ENCODE data around the gene ARF6. TPM values are rescaled to one million over a fixed set of nuclear protein-coding genes. Genes with fewer than 3 reads are reported as not detected.
A peak's percentile ranks its signal among the peaks of the same experiment; 100 is the strongest.

ARF6 gene
- polyA plus RNA-seq, 2 of the 4 experiments (the other 2 are of a cell fraction) = 33.3 to 54.8 TPM

DNA sequence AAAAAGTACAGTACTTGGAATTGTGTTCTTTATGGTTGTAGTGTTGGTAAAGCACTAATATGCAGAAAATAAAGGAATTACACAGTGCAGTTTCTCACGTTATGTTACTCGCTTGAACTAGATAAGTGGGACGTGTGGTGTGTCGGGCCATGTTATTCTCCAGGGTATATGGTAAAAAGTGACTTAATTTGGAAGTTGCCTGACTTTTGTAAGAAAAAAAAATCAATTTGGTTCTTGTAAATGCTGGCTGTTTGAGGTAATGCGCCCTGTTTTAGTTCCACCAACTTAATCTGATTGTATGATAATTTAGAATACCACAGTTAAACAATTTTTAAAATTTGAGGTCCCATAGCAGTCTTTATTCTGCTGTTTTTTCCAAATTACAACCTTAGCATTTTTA lies 4.1 kb downstream of the ARF6 start (continued):
- no peak for TF ChIP-seq CHD2 (IDR thresholded peaks at IDR 0.05; ENCODE audit: low read length, partially characterized antibody)

GRCh38 chr14:49897414-49897813 lies 4.5 kb downstream of the ARF6 start:
- no peak for FAIRE-seq
- WGBS (ENCODE audit: missing lambda C conversion rate) = 13% methylated on average over 1 of the region's 1 CpG
- no peak for ATAC-seq
- H3K27ac ChIP-seq = peak overlapping the region in 1 of 2 experiments; percentile 96; a peak in 2 of 6 replicates
- TF ChIP-seq BCL3 (IDR thresholded peaks at IDR 0.05) (no peak), MAFK (IDR thresholded peaks at IDR 0.05; ENCODE audit: partially characterized antibody) (peak; percentile 65), MYC (IDR thresholded peaks at IDR 0.05; ENCODE audit: borderline replicate concordance, low read length) (no peak), ZSCAN20 (CRISPR knock-in tag; IDR thresholded peaks at IDR 0.05) (no peak), ZFP36 (IDR thresholded peaks at IDR 0.05; ENCODE audit: borderline replicate concordance, partially characterized antibody) (no peak), ESRRA (IDR thresholded peaks at IDR 0.05; ENCODE audit: borderline replicate concordance, low read length) (no peak), CHD4 (IDR thresholded peaks at IDR 0.05; ENCODE audit: borderline replicate concordance) (no peak)
- TF ChIP-seq, protein P1, sequence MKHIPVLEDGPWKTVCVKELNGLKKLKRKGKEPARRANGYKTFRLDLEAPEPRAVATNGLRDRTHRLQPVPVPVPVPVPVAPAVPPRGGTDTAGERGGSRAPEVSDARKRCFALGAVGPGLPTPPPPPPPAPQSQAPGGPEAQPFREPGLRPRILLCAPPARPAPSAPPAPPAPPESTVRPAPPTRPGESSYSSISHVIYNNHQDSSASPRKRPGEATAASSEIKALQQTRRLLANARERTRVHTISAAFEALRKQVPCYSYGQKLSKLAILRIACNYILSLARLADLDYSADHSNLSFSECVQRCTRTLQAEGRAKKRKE (CRISPR knock-in tag; IDR thresholded peaks at IDR 0.05; ENCODE audit: low read depth) = no peak
- ChIA-PET POLR2A (no interaction called here), CTCF (interaction anchor here (1.0 to 1.3 kb wide), 2 partner anchors 18 to 207 kb away, joined by 3 to 4 read pairs; no protein-coding TSS in a partner anchor)
- H3K9me3 ChIP-seq = no peaks in the 10 kb centered on the region
- H3K4me2 ChIP-seq = peak overlapping the region; percentile 78
- peaks cover 38% of the 10 kb centered on the region for H3K4me1 ChIP-seq
- peak overlapping the region; percentile 67; the same call in 1 of the 3 replicates for H3K4me3 ChIP-seq
- no peak for DNase-seq (ENCODE audit: low read depth in 1 of 2, low spot score in 1 of 2)

DNA sequence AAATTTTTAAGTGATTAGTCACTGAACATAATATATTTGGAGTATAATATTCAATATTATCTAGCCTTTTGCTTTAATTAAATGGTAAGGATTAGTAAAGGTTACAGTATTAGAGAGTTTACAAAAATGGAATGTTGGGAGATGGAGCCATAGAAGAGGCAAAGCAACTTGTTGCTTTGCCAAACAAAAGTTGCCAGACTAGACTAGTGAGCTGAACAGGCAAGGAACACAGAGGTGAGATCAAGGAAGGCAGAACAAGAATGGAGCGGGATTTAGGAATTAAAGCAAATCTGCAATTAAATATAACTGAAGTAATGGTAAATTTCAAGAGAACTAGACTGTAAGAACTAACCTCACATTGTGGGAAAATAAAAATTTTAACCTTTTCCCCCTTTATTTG lies 5.1 kb downstream of the ARF6 start:
- H3K4me2 ChIP-seq = peak overlapping the region; percentile 78
- no peak for TF ChIP-seq TFCP2L1 (CRISPR knock-in tag; IDR thresholded peaks at IDR 0.05)
- no peak for TF ChIP-seq ZFP36 (IDR thresholded peaks at IDR 0.05; ENCODE audit: borderline replicate concordance, partially characterized antibody)
- peak overlapping the region; percentile 70 to 96; a peak in 4 of 6 replicates for H3K27ac ChIP-seq
- DNase-seq (ENCODE audit: low read depth in 1 of 2, low spot score in 1 of 2) (no peak), ATAC-seq (no peak), FAIRE-seq (no peak)
- H3K4me3 ChIP-seq = peak overlapping the region; percentile 6; the same call in 1 of the 3 replicates
- WGBS (ENCODE audit: missing lambda C conversion rate) = 76% methylated on average over 1 of the region's 1 CpG
- peaks cover 39% of the 10 kb centered on the region for H3K4me1 ChIP-seq
- POLR2A ChIA-PET = no interaction called here
- H3K9me3 ChIP-seq = no peaks in the 10 kb centered on the region
- CTCF ChIA-PET = interaction anchor here (1.0 to 1.3 kb wide), 2 partner anchors 18 to 207 kb away, joined by 3 to 4 read pairs; no protein-coding TSS in a partner anchor

DNA sequence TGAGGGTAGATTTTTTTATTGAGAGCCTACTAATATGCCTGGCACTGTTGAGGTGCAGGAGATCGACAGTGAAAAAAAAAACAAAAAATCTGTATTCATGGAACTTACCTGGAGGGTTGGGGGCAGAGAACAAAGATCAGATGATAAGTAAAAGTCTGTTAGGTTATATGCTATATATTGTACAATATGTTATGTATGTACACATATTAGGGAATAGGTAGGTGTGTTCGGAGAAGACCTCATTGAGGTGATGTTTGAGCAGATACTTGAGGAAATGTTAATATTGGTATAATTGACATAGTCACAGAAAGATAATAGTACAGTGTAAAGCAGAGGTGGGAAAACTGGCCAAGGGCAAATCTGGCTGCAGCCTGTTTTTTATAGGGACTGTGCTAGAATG lies 5.6 kb downstream of the ARF6 start:
- no peak for TF ChIP-seq HOXB5 (CRISPR knock-in tag; IDR thresholded peaks at IDR 0.05)
- TF ChIP-seq CHD4 (IDR thresholded peaks at IDR 0.05; ENCODE audit: borderline replicate concordance) = no peak
- TF ChIP-seq EHF (CRISPR knock-in tag; IDR thresholded peaks at IDR 0.05) = no peak
- TF ChIP-seq, protein P1 (CRISPR knock-in tag; IDR thresholded peaks at IDR 0.05; ENCODE audit: low read depth) = no peak
- TF ChIP-seq MAZ (IDR thresholded peaks at IDR 0.05; ENCODE audit: borderline replicate concordance, low read depth, low read length) = no peak
- no peak for TF ChIP-seq GATA3 (IDR thresholded peaks at IDR 0.05; ENCODE audit: borderline replicate concordance)
- no peak for TF ChIP-seq NR3C1 (IDR thresholded peaks at IDR 0.05)
- TF ChIP-seq EP300 (IDR thresholded peaks at IDR 0.05) = no peak
- TF ChIP-seq RNF2 (IDR thresholded peaks at IDR 0.05; ENCODE audit: borderline replicate concordance, low read depth) = no peak
- TF ChIP-seq PHF8 (IDR thresholded peaks at IDR 0.05; ENCODE audit: borderline replicate concordance, low read depth) = no peak
- no peak for TF ChIP-seq NFE2L2 (conservative IDR thresholded peaks at IDR 0.05; ENCODE audit: low read length)
- no peak for TF ChIP-seq HDAC2 (IDR thresholded peaks at IDR 0.05)
- no peak for TF ChIP-seq ELK1 (IDR thresholded peaks at IDR 0.05; ENCODE audit: low read depth, low read length)
- TF ChIP-seq ZC3H11A (IDR thresholded peaks at IDR 0.05) = no peak
- POLR2A ChIA-PET = no interaction called here
- Histone ChIP-seq H3K4me1 (peaks cover 39% of the 10 kb centered on the region), H3K4me2 (peak overlapping the region; percentile 78), H3K4me3 (0 out of 3 replicates have a peak overlapping the region, but pooled peaks have one; percentile 6), H3K9me3 (no peaks in the 10 kb centered on the region), H3K27ac (peak overlapping the region; percentile 39 to 96; a peak in 3 of 6 replicates)
- CTCF ChIA-PET = interaction anchor here (1.0 to 1.3 kb wide), 2 partner anchors 19 to 206 kb away, joined by 3 to 4 read pairs; no protein-coding TSS in a partner anchor
- 85% methylated on average over 2 of the region's 2 CpGs for WGBS (ENCODE audit: missing lambda C conversion rate)
- ATAC-seq (no peak), DNase-seq (ENCODE audit: low read depth in 1 of 2, low spot score in 1 of 2) (no peak), FAIRE-seq (no peak)

All from A549 (cell line).